GM18861 (cell line): ENCODE results near the gene ZBTB4.

ENCODE experiments used
- ATAC-seq: cut with Tn5 transposase; IDR thresholded peaks from one replicate; pipeline ENCODE4 v1.9.1; 2021; ENCODE audit not compliant: unreplicated experiment

The ZBTB4 gene, protein sequence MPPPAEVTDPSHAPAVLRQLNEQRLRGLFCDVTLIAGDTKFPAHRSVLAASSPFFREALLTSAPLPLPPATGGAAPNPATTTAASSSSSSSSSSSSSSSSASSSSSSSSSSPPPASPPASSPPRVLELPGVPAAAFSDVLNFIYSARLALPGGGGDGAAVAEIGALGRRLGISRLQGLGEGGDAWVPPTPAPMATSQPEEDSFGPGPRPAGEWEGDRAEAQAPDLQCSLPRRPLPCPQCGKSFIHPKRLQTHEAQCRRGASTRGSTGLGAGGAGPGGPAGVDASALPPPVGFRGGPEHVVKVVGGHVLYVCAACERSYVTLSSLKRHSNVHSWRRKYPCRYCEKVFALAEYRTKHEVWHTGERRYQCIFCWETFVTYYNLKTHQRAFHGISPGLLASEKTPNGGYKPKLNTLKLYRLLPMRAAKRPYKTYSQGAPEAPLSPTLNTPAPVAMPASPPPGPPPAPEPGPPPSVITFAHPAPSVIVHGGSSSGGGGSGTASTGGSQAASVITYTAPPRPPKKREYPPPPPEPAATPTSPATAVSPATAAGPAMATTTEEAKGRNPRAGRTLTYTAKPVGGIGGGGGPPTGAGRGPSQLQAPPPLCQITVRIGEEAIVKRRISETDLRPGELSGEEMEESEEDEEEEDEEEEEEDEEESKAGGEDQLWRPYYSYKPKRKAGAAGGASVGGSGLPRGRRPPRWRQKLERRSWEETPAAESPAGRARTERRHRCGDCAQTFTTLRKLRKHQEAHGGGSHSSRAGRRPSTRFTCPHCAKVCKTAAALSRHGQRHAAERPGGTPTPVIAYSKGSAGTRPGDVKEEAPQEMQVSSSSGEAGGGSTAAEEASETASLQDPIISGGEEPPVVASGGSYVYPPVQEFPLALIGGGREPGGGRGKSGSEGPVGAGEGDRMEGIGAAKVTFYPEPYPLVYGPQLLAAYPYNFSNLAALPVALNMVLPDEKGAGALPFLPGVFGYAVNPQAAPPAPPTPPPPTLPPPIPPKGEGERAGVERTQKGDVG

DNA sequence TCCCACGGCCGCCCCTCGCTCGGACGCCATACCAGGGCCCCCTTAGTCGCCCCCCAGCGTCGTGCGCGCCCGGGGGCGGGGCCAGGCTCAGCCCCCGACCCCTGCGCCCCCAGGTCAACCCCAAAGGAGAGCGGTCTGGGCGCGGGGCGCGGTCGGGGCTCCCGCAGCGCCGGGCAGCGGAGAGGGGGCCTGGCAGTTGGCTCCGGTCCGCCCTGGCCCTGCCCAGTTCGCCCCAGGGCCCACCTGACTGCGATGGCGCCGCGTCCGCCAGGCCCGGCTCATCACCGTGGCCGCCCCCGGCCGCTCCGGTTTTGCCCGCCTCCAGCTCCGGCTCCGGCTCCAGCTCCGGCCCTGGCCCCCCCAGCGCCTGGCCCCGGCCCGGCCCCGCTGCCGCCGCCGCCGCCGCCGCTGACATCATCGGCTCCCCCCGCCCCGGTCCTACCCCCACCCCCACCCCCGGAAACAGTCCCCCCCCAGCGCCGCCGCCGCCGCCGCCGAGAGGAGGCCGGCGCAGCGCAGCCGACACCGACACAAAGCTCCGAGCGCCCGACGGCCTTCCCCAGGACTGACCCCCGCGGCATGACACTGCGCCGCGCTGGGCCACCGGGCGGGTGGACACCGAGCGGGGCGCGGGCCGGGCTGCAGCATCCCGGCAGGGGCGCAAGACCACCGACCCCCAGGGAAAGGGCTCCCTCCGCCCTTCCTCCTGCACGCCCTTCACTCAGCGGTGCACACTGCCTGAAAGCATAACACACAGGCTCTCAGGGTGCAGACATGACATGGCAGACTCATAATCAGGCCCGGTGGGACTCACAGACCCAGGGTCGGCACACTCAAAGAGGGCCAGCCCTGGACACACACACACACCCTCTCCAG, at the start of gene ZBTB4:
Gene ZBTB4 (minus strand): TSS at position 419 of the 876 bp plus-strand sequence. CDS start 12,830 bp downstream, outside the sequence.
- ATAC-seq: no peak

DNA sequence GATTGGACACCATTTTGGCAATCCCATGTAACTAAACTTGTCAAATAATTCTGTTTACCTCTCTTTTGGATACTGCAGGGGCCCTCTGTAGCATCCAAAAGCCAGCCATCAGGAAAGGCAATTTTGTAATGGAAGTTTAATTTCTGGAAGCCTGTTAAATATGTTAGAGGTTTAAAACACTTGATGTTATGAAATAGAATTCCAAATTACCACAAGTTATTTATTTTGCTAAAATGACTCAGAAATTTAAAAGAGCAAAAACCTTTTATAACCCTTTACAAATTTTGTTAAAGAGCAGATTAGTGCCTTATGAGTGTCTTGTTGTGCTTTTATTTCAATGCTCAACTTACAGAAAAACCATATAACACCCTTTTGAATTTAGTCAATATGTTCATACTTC, 49.4 kb upstream of the ZBTB4 start:
- no peak for ATAC-seq

DNA sequence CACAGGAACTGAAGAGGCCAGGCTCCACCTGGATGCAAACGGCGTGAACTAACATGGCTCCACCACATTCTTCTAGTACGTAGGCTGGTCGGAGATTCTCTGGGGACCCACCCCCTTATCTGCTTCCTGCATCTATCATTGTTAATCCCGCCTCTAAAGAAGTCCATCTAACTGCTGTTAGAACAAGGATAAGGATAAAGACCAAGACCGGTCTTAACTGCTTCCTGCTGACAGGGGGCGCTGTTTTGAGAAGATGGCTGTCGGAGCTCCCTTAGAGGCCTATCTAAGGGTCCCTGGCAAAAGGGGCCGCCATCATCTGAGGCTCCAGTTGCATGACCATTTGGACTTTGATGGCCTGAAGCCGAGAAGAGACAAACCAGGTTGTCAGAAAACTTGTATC, 43.6 kb upstream of the ZBTB4 start:
- ATAC-seq: no peak

DNA sequence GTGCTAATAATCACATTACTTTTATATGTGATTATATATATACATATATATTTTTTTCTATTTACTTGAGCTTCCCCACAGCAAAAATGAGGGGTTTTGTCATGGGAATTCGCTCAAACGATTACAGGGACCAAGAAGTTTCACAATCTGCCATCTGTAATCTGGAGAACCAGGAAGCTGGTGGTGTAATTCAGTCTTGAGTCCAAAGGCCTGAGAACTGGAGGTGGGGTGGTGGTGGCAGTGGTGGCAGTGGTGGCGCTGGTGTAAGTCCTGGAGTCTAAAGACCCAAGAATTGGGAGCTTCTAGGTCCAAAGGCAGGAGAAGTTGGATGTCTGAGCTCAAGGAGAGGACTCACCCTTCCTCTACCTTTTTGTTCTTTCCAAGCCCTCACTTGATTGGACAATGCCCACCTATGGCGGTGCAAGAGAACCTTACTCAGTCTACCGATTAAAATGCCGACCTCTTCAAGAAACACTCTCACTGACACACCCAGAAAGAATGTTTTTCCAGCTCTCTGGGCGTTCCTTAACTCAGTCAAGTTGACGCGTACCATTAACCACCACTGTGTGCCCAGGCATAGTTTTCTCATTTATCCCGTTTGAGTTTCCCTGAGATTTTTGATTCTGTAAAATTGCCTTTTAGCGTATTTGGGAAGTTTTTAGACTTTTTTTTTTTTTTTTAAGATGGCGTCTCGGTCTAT, 36.6 kb upstream of the ZBTB4 start:
- ATAC-seq: no peak

DNA sequence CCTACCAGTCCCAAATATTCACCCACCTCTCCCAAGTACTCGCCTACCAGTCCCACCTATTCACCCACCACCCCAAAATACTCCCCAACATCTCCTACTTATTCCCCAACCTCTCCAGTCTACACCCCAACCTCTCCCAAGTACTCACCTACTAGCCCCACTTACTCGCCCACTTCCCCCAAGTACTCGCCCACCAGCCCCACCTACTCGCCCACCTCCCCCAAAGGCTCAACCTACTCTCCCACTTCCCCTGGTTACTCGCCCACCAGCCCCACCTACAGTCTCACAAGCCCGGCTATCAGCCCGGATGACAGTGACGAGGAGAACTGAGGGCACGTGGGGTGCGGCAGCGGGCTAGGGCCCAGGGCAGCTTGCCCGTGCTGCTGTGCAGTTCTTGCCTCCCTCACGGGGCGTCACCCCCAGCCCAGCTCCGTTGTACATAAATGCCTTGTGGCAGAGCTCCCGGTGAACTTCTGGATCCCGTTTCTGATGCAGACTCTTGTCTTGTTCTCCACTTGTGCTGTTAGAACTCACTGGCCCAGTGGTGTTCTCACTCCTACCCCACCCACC, 34.5 kb upstream of the ZBTB4 start:
- ATAC-seq: no peak

DNA sequence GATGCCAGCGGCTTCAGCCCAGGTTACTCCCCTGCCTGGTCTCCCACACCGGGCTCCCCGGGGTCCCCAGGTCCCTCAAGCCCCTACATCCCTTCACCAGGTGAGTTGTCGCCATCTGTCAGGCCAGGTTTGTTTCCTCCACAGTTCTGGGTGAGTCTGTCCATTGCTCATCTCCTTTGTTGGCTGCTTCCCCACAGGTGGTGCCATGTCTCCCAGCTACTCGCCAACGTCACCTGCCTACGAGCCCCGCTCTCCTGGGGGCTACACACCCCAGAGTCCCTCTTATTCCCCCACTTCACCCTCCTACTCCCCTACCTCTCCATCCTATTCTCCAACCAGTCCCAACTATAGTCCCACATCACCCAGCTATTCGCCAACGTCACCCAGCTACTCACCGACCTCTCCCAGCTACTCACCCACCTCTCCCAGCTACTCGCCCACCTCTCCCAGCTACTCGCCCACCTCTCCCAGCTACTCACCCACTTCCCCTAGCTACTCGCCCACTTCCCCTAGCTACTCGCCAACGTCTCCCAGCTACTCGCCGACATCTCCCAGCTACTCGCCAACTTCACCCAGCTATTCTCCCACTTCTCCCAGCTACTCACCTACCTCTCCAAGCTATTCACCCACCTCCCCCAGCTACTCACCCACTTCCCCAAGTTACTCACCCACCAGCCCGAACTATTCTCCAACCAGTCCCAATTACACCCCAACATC, 33.6 kb upstream of the ZBTB4 start:
- ATAC-seq: no peak

DNA sequence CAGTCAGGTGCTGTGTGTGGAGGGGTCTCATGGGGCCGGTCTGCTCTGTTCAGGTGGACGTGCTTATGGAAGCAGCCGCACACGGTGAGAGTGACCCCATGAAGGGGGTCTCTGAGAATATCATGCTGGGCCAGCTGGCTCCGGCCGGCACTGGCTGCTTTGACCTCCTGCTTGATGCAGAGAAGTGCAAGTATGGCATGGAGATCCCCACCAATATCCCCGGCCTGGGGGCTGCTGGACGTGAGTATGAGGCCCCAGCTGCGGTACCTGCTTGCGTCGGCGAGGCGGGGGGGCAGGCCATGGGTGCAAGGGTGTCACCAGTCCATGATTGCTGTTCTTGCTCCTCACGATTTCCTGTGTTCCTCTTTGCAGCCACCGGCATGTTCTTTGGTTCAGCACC, 32.7 kb upstream of the ZBTB4 start:
- ATAC-seq: no peak

DNA sequence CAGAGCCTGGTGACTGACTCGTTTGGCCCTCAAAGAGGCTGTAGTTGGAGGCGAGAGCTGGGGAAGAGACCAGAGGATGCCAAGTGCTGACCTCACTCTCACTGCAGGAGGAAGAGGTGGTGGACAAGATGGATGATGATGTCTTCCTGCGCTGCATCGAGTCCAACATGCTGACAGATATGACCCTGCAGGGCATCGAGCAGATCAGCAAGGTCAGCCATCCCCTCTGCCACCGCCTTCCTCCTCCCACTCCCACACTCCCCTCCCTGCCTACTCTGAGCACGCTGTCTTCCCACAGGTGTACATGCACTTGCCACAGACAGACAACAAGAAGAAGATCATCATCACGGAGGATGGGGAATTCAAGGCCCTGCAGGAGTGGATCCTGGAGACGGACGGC, 31.7 kb upstream of the ZBTB4 start:
- ATAC-seq: no peak

DNA sequence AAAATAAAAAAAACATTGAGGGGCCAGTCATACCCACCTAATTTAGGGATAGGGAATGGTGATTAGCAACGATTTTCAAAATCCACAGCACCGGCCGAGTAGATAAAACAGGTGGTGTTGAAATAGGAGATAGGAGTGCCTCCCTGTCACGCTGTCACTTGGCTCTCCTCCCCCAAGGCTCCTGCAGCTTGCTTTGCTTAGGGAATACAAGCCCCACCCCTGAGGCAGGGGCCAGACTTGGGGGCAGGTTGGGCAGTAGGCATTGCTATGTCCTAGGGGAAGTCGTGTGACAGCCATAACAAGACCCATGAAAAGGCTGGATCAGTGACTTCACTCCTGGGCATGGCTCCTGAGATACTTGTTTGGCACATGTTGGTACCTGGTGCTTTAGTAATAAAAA, 30.5 kb upstream of the ZBTB4 start:
- no peak for ATAC-seq

DNA sequence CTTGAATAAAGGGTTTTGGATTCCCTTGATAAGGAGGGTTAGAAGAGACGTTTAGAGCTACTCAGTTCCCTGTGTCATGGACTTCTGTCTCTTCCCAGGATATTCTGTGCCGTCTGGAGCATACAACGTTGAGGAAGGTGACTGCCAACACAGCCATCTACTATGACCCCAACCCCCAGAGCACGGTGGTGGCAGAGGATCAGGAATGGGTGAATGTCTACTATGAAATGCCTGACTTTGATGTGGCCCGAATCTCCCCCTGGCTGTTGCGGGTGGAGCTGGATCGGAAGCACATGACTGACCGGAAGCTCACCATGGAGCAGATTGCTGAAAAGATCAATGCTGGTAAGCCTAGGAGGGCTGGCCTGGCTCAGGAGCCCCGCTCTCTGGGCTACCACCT, 29.4 kb upstream of the ZBTB4 start:
- ATAC-seq: no peak

DNA sequence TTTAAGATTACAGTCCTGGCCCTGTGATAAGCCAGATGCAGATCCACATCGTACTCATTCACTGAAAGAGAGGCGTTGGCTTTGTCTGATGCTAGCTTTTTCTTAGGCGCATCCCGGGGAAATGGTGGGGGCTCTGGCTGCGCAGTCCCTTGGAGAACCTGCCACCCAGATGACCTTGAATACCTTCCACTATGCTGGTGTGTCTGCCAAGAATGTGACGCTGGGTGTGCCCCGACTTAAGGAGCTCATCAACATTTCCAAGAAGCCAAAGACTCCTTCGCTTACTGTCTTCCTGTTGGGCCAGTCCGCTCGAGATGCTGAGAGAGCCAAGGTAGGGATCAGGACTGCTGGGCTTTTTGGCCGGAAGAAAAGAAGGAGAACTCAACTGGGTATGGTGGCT, 28.7 kb upstream of the ZBTB4 start:
- no peak for ATAC-seq

DNA sequence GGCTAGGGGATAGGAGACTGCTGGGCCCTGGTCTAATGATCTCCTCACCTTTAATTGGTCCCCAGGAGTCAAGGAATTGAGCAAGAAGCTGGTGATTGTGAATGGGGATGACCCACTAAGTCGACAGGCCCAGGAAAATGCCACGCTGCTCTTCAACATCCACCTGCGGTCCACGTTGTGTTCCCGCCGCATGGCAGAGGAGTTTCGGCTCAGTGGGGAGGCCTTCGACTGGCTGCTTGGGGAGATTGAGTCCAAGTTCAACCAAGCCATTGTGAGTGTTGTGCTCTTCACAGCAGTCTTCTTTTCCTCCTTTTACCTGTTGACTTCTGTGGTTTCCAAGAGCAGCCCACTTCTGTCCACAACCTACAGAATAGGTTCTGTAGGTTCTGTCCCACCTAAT, 24.1 kb upstream of the ZBTB4 start:
- ATAC-seq: no peak

DNA sequence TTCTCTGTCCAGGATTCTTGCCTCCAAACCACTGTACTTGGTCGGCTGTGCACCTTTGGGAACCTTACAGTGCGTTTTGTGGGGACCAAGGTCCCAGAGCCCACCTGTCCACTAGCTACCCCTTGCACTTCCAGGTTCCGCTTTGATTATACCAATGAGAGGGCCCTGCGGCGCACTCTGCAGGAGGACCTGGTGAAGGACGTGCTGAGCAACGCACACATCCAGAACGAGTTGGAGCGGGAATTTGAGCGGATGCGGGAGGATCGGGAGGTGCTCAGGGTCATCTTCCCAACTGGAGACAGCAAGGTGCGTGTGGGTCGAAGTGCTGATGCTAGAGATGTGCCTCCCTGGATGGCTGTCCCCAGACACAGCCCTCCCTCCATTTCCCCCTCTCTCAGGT, 23.6 kb upstream of the ZBTB4 start:
- no peak for ATAC-seq

DNA sequence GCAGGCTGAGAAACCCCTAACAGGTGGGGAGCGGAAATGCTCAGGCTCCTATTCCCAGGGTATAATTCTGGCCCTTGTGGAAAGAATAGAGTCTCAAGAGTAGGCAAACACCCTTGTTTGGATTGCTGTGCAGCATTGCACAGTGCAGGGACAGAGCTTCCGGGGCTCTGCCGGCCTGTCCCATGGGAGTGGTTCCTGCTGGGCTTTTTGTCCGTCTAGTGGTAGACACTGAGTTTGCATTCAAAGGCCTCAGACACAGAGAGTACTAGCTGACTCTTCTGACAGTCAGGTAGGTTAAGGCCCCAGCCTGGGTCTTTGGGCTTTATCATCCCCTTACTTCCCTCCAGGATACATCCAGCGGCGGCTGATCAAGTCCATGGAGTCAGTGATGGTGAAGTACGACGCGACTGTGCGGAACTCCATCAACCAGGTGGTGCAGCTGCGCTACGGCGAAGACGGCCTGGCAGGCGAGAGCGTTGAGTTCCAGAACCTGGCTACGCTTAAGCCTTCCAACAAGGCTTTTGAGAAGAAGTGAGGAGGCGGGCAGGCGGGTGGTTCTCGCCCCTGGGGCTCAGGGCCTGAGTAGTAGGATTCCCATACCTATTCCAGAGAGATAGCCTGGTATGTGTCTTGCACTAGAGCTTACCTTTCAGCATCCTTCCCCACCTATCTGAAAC, 22.9 kb upstream of the ZBTB4 start:
- ATAC-seq: no peak

DNA sequence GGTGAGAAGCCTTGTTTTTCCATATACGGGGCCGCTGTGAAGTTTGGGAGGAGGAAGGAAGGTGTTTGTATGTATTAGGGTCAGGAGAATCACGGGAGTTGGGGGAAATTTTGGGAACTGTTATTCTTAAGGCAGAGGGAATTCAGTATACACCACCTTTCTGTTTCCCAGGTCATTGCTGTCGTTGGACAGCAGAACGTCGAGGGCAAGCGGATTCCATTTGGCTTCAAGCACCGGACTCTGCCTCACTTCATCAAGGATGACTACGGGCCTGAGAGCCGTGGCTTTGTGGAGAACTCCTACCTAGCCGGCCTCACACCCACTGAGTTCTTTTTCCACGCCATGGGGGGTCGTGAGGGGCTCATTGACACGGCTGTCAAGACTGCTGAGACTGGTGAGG, 22.3 kb upstream of the ZBTB4 start:
- ATAC-seq: no peak

DNA sequence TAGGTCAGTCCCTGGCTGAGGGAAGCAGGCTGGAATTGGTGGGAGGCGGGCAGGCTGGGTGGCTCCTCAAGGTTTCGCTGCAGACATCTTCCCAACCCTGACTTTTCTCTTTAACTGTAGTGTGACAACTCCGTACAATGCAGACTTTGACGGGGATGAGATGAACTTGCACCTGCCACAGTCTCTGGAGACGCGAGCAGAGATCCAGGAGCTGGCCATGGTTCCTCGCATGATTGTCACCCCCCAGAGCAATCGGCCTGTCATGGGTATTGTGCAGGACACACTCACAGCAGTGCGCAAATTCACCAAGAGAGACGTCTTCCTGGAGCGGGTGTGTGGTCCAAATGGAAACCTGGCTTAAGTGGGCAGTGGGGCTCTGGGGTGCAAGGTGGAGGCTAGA, 19.7 kb upstream of the ZBTB4 start:
- ATAC-seq: no peak

DNA sequence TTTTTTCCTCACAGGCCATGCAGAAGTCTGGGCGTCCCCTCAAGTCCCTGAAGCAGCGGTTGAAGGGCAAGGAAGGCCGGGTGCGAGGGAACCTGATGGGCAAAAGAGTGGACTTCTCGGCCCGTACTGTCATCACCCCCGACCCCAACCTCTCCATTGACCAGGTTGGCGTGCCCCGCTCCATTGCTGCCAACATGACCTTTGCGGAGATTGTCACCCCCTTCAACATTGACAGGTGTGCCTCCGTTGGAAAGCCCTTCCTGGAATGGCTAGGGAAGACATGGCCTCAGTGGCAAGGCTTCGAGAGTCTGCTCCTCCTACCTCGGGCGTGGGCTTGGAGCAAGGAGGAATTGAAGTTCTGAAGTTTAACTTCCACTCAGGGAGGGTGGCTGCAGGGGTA, 18.2 kb upstream of the ZBTB4 start:
- no peak for ATAC-seq

DNA sequence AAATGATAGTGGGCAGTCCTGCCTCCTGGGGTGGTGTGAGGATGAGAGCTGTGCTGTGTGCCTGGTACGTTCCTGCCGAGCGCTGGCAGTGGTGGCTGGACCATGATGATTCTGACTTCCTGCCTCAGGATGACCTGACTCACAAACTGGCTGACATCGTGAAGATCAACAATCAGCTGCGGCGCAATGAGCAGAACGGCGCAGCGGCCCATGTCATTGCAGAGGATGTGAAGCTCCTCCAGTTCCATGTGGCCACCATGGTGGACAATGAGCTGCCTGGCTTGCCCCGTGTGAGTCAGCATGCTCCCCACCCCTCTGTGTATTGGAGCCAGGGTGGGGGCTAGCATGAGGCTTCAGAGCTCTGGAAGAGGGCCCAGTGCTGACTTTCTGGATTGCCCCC, 17.8 kb upstream of the ZBTB4 start:
- no peak for ATAC-seq
